GM23248 (cell line): Measurements from ENCODE around the gene SGPL1. TPM values are rescaled to one million over a fixed set of nuclear protein-coding genes. Genes with fewer than 3 reads are reported as not detected.

Experiments
- DNase-seq: peaks from one replicate; pipeline ENCODE4 v3.0.0-alpha.2; 2015
- H2AFZ ChIP-seq: fragments of 200-600 bp; sonication (generic); 2 replicates; pipeline ENCODE4 v1.6.1; 2016; ENCODE audit warnings: antibody characterized with exemption
- H3F3A ChIP-seq: fragments of 200-600 bp; sonication (generic); 2 replicates; pipeline ENCODE4 v1.6.1; 2016; ENCODE audit warnings: mild to moderate bottlenecking, antibody characterized with exemption, mixed run types; ENCODE audit not compliant: insufficient read depth
- H3K27ac ChIP-seq: fragments of 200-600 bp; sonication (generic); 2 replicates; pipeline ENCODE4 v1.5.1; 2016; ENCODE audit warnings: mild to moderate bottlenecking
- H3K27me3 ChIP-seq: fragments of 200-600 bp; sonication (generic); replicated peaks from 2 replicates; pipeline ENCODE4 v1.6.1; 2016; ENCODE audit warnings: mild to moderate bottlenecking; ENCODE audit not compliant: insufficient read depth
- H3K36me3 ChIP-seq: fragments of 200-600 bp; sonication (generic); 2 replicates; pipeline ENCODE4 v1.6.1; 2016; ENCODE audit warnings: low read depth, mild to moderate bottlenecking
- H3K4me1 ChIP-seq: fragments of 200-600 bp; sonication (generic); 2 replicates; pipeline ENCODE4 v1.6.1; 2016; ENCODE audit warnings: mild to moderate bottlenecking; ENCODE audit not compliant: insufficient read depth
- H3K4me2 ChIP-seq: fragments of 200-600 bp; sonication (generic); one replicate; pipeline ENCODE4 v1.6.1; 2016; ENCODE audit warnings: mild to moderate bottlenecking; ENCODE audit not compliant: unreplicated experiment
- H3K4me3 ChIP-seq: fragments of 200-600 bp; sonication (generic); 2 replicates; pipeline ENCODE4 v1.5.1; 2016; ENCODE audit warnings: mild to moderate bottlenecking
- H3K79me2 ChIP-seq: fragments of 200-600 bp; sonication (generic); 2 replicates; pipeline ENCODE4 v1.6.1; 2016; ENCODE audit warnings: mild to moderate bottlenecking; ENCODE audit not compliant: insufficient read depth
- H3K9ac ChIP-seq: fragments of 200-600 bp; sonication (generic); 2 replicates; pipeline ENCODE4 v1.6.1; 2016; ENCODE audit warnings: mild to moderate bottlenecking
- H3K9me2 ChIP-seq: fragments of 200-600 bp; sonication (generic); 2 replicates; pipeline ENCODE4 v1.6.1; 2016; ENCODE audit warnings: mixed run types, mild to moderate bottlenecking, moderate library complexity; ENCODE audit not compliant: insufficient read depth
- H3K9me3 ChIP-seq: fragments of 200-600 bp; sonication (generic); one replicate; pipeline ENCODE4 v1.6.1; 2017; ENCODE audit warnings: low read depth
- H4K20me1 ChIP-seq: fragments of 200-600 bp; sonication (generic); 2 replicates; pipeline ENCODE4 v1.6.0; 2016; ENCODE audit not compliant: insufficient read depth
- EZH2 ChIP-seq: fragments of 200-600 bp; sonication (generic); IDR thresholded peaks from 2 replicates; pipeline ENCODE4 v1.6.1; 2018; ENCODE audit warnings: antibody characterized with exemption, mild to moderate bottlenecking; ENCODE audit not compliant: insufficient read depth, poor library complexity, severe bottlenecking
- EZH2phosphoT487 ChIP-seq: fragments of 200-600 bp; sonication (generic); IDR thresholded peaks from 2 replicates; pipeline ENCODE4 v1.6.1; 2018; ENCODE audit warnings: antibody characterized with exemption, moderate library complexity, mild to moderate bottlenecking, low read depth; ENCODE audit not compliant: insufficient read depth
- WGBS, 2 experiments: methylation state at CpG; one replicate each; pipeline ENCODE4 v1.1.6; 2015 to 2017; ENCODE audit warnings: low lambda C conversion rate in 2 of 2, low coverage in 1 of 2; ENCODE audit errors: missing lambda C conversion rate in 2 of 2; 5-methylcytosine and 5-hydroxymethylcytosine counted together
- in situ Hi-C: fragments of 300-500 bp; cut with MboI; formaldehyde crosslinking; loops from 2 replicates; pipeline ENCODE4 v1.15.0; 2020
- polyA plus RNA-seq: library from polyadenylated mRNA; unstranded; fragments of >200 nt; fragmentation: Nextera tagmentation; extraction: Ambion mirVana; gene quantifications from 2 replicates; pipeline ENCODE4 v1.2.1, GENCODE V29; 2016
- total RNA-seq: library from RNA; depleted of rRNA; stranded (reverse); fragments of >200 nt; shearing (Covaris generic); gene quantifications from 2 replicates; pipeline ENCODE4 v1.2.3, GENCODE V29; 2014

The SGPL1 gene
- total and polyA plus RNA-seq, 2 experiments from 2014 or later, result 18.2 to 27.5 TPM

DNA sequence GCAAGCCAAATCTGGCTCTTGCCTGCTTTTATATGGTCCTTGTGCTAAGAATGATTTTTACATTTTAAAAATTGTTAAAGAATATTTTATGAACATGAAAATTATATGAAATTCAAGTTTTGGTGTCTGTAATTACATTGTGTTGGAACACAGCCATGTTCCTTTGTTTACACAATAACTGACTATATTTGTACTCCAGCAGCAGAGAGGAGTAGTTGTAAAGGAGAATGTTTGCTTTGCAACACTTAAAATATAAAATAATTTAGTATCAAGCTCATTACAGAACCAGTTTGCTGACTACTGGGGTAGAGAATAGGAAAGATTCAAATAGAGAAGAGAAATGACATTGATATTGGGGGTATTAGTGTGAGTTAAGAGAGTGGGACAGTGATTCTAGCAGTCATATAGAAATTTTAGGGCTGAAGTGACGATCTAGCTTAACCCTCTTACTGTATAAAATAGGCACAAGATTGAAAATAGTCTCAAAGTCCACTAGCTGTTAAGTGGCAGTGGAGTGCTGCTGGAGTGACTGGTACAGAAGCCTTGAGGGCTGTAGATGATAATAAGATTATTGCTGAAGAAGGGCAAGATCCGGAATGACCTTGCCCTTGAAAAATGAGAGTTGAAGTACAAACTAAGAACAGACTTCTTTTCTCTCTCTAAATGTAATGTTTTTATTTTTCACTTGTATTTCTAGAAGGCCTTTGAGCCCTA, 28.2 kb downstream of the SGPL1 start:
- H3K27me3 ChIP-seq, result no peaks in the 10 kb centered on the region
- DNase-seq, result no peak
- no peaks in the 10 kb centered on the region for H3K9me2 ChIP-seq
- no peak overlapping the region for H3K4me2 ChIP-seq
- peaks cover 56% of the 10 kb centered on the region for H3K79me2 ChIP-seq
- no peaks in the 10 kb centered on the region; the same call in none of the 2 replicates for H3K36me3 ChIP-seq
- H3K4me1 ChIP-seq, result peaks cover 12% of the 10 kb centered on the region
- H3K9me3 ChIP-seq, result no peaks in the 10 kb centered on the region
- in situ Hi-C loops, result no loop called here
- no peak overlapping the region for H3K4me3 ChIP-seq
- H2AFZ ChIP-seq, result no peak overlapping the region
- H4K20me1 ChIP-seq, result 0 out of 2 replicates have a peak, but pooled peaks cover 4% of the 10 kb centered on the region
- H3K9ac ChIP-seq, result no peak overlapping the region
- 92 to 100% methylated on average over 2 of the region's 2 CpGs for WGBS, 2 experiments
- no peak for TF ChIP-seq EZH2phosphoT487
- no peak for TF ChIP-seq EZH2
- H3F3A ChIP-seq, result 0 out of 2 replicates have a peak, but pooled peaks cover 4% of the 10 kb centered on the region
- no peak overlapping the region for H3K27ac ChIP-seq

DNA sequence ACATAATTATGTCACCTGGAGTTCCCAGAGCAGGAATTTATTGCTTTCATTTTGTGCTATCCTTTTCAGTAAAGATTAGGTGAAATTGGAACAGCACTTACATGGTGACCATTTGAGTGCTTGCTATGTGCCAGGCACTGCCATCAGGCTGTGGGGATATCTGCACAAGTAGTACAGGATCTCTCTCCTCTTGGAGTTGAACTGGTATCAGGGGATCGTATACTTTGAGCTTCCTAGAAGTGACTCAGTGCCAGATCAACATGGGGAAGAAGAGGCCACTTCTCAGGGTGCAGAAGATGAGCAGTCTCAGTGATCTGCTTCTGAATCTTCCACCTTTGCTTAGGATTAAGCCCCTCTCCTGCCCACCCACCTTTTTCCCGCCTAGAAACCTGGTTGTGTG, 29.5 kb downstream of the SGPL1 start:
- Histone ChIP-seq H3K9me2 (no peaks in the 10 kb centered on the region), H3K27ac (no peak overlapping the region), H3K36me3 (no peaks in the 10 kb centered on the region; the same call in 1 of the 2 replicates), H4K20me1 (0 out of 2 replicates have a peak, but pooled peaks cover 4% of the 10 kb centered on the region), H2AFZ (no peak overlapping the region), H3K4me2 (no peak overlapping the region), H3K9me3 (no peaks in the 10 kb centered on the region), H3K27me3 (no peaks in the 10 kb centered on the region), H3F3A (peaks cover 14% of the 10 kb centered on the region), H3K4me1 (peaks cover 23% of the 10 kb centered on the region), H3K9ac (no peak overlapping the region), H3K4me3 (no peak overlapping the region), H3K79me2 (peaks cover 42% of the 10 kb centered on the region)
- TF ChIP-seq EZH2, result no peak
- TF ChIP-seq EZH2phosphoT487, result no peak
- DNase-seq, result no peak
- WGBS, 2 experiments, result 84 to 89% methylated on average over 2 of the region's 2 CpGs
- in situ Hi-C loops, result no loop called here

DNA sequence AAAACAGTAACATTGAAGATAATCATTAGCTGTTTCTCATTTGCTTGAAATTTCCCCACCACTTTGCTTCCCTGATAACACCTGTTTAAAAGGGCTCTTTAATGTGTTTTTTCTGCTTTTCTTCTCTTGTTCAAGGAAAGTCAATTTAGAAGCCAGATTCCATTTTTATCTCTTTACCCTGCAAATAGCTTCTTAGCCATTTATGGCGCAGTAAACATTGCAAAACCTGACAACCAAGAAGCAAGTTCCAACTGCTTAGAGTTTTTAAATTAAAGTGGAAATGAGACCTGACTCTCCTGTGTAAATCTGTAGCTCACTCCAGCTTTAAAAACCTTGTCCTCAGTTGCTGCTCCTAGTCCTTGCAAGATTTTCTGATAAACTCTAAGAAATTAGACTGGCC, 30.1 kb downstream of the SGPL1 start:
- H3K4me1 ChIP-seq, result peaks cover 27% of the 10 kb centered on the region
- TF ChIP-seq EZH2phosphoT487, result no peak
- TF ChIP-seq EZH2, result no peak
- H3K27me3 ChIP-seq, result no peaks in the 10 kb centered on the region
- WGBS, 2 experiments, result 96 to 100% methylated on average over 1 of the region's 1 CpG
- 0 out of 2 replicates have a peak, but pooled peaks cover 4% of the 10 kb centered on the region for H4K20me1 ChIP-seq
- DNase-seq, result no peak
- H3K36me3 ChIP-seq, result no peaks in the 10 kb centered on the region; the same call in 1 of the 2 replicates
- H3F3A ChIP-seq, result peaks cover 14% of the 10 kb centered on the region
- no peak overlapping the region for H3K27ac ChIP-seq
- no peak overlapping the region for H3K4me3 ChIP-seq
- H3K79me2 ChIP-seq, result peaks cover 37% of the 10 kb centered on the region
- H3K9me2 ChIP-seq, result no peaks in the 10 kb centered on the region
- in situ Hi-C loops, result no loop called here
- H3K4me2 ChIP-seq, result no peak overlapping the region
- no peak overlapping the region for H3K9ac ChIP-seq
- no peak overlapping the region for H2AFZ ChIP-seq
- no peaks in the 10 kb centered on the region for H3K9me3 ChIP-seq

DNA sequence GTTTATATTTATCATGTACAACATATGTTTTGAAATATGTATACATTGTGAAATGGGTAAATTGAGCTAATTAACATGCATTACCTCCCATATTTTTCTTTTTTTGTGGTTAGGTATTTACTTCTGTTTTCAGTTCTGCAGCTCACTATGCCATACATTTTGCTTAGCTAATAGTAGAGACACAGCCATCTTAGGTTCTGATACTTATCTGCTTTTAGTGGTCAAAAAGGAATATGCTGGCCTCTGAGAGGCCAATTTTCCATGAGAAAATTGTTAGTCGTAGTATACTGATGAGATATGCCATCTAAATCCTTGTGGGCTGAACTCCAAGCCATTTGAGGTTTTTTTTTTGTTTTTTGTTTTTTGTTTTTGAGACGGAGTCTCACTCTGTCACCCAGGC, 31.0 kb downstream of the SGPL1 start:
- in situ Hi-C loops, result no loop called here
- 0 out of 2 replicates have a peak, but pooled peaks cover 4% of the 10 kb centered on the region for H4K20me1 ChIP-seq
- no peak overlapping the region for H3K4me3 ChIP-seq
- no peak for DNase-seq
- peaks cover 14% of the 10 kb centered on the region for H3F3A ChIP-seq
- no peaks in the 10 kb centered on the region for H3K9me2 ChIP-seq
- no peak for TF ChIP-seq EZH2phosphoT487
- TF ChIP-seq EZH2, result no peak
- peaks cover 3% of the 10 kb centered on the region for H3K36me3 ChIP-seq
- no peaks in the 10 kb centered on the region for H3K27me3 ChIP-seq
- WGBS, 2 experiments, result 82 to 98% methylated on average over 2 of the region's 2 CpGs
- no peak overlapping the region for H2AFZ ChIP-seq
- no peaks in the 10 kb centered on the region for H3K9me3 ChIP-seq
- no peak overlapping the region for H3K27ac ChIP-seq
- H3K79me2 ChIP-seq, result peaks cover 27% of the 10 kb centered on the region
- H3K9ac ChIP-seq, result no peak overlapping the region
- no peak overlapping the region for H3K4me2 ChIP-seq
- peaks cover 27% of the 10 kb centered on the region for H3K4me1 ChIP-seq
